Common myeloid progenitor, CD34-positive (primary cell): Measurements from ENCODE around the gene KCNG4.

ENCODE experiments used
- CTCF ChIA-PET: fragments of 350-600 bp; sonication (Branson Sonifier 250); formaldehyde crosslinking; loops from one replicate; lab custom pipeline; 2021; ENCODE audit warnings: antibody characterized with exemption; lab: Charles Lee
- POLR2A ChIA-PET: fragments of 350-600 bp; sonication (Branson Sonifier 250); formaldehyde crosslinking; loops from one replicate; lab custom pipeline; 2021; ENCODE audit warnings: antibody characterized with exemption; lab: Charles Lee
- DNase-seq, 3 donors: peaks; one replicate each; pipeline versions ENCODE4 v3.0.0 to v3.0.0-alpha.2; 2013
- H3K27ac ChIP-seq, 2 experiments: 1 replicate in 1 of 2; 2 replicates in 1 of 2; pipeline ENCODE4 v1.7.0; 2013; ENCODE audit warnings: inconsistent platforms in 2 of 2, low read length in 2 of 2, mild to moderate bottlenecking in 2 of 2, low read depth in 1 of 2, moderate library complexity in 1 of 2; ENCODE audit not compliant: severe bottlenecking in 2 of 2, insufficient read depth in 1 of 2, poor library complexity in 1 of 2
- H3K27me3 ChIP-seq, 5 experiments: replicated peaks in 2 of 5; 1 replicate in 3 of 5; 2 replicates in 2 of 5; pipeline versions ENCODE4 v1.6.1 to v1.7.0; 2013; ENCODE audit warnings: low read length in 4 of 5, mild to moderate bottlenecking in 2 of 5, moderate library complexity in 2 of 5, inconsistent platforms in 1 of 5; ENCODE audit not compliant: insufficient read depth in 5 of 5, control insufficient read depth in 4 of 5
- H3K36me3 ChIP-seq, 4 experiments: 1 replicate in 2 of 4; 2 replicates in 2 of 4; pipeline versions ENCODE4 v1.6.1 to v1.7.0; 2013; ENCODE audit warnings: low read length in 3 of 4, control low read depth in 1 of 4, mild to moderate bottlenecking in 1 of 4; ENCODE audit not compliant: control insufficient read depth in 4 of 4, insufficient read depth in 4 of 4
- H3K4me1 ChIP-seq, 4 experiments: 1 replicate in 3 of 4; 2 replicates in 1 of 4; pipeline versions ENCODE4 v1.6.1 to v1.7.1; 2013; ENCODE audit warnings: low read length in 3 of 4, mild to moderate bottlenecking in 3 of 4, control low read depth in 1 of 4, inconsistent platforms in 1 of 4, moderate library complexity in 1 of 4; ENCODE audit not compliant: control insufficient read depth in 4 of 4, insufficient read depth in 4 of 4; ENCODE audit errors: control extremely low read depth in 1 of 4
- H3K4me3 ChIP-seq, 7 experiments: 1 replicate in 4 of 7; 2 replicates in 3 of 7; pipeline versions ENCODE4 v1.5.1 to v1.7.0; 2013; ENCODE audit warnings: mild to moderate bottlenecking in 7 of 7, low read length in 6 of 7, moderate library complexity in 6 of 7, inconsistent platforms in 2 of 7, low read depth in 2 of 7, control low read depth in 1 of 7; ENCODE audit not compliant: insufficient read depth in 4 of 7, control insufficient read depth in 1 of 7; ENCODE audit errors: extremely low read depth in 1 of 7
- H3K9me3 ChIP-seq, 5 experiments: 1 replicate in 4 of 5; 2 replicates in 1 of 5; pipeline versions ENCODE4 v1.6.1 to v1.7.1; 2013; ENCODE audit warnings: low read length in 4 of 5, mild to moderate bottlenecking in 2 of 5, inconsistent platforms in 1 of 5, low read depth in 1 of 5, moderate library complexity in 1 of 5; ENCODE audit not compliant: control insufficient read depth in 4 of 5, insufficient read depth in 2 of 5; ENCODE audit errors: control extremely low read depth in 1 of 5
- WGBS: methylation state at CpG from one replicate; pipeline ENCODE4 v1.1.5; 2013; ENCODE audit not compliant: insufficient coverage; 5-methylcytosine and 5-hydroxymethylcytosine counted together

Gene KCNG4

DNA sequence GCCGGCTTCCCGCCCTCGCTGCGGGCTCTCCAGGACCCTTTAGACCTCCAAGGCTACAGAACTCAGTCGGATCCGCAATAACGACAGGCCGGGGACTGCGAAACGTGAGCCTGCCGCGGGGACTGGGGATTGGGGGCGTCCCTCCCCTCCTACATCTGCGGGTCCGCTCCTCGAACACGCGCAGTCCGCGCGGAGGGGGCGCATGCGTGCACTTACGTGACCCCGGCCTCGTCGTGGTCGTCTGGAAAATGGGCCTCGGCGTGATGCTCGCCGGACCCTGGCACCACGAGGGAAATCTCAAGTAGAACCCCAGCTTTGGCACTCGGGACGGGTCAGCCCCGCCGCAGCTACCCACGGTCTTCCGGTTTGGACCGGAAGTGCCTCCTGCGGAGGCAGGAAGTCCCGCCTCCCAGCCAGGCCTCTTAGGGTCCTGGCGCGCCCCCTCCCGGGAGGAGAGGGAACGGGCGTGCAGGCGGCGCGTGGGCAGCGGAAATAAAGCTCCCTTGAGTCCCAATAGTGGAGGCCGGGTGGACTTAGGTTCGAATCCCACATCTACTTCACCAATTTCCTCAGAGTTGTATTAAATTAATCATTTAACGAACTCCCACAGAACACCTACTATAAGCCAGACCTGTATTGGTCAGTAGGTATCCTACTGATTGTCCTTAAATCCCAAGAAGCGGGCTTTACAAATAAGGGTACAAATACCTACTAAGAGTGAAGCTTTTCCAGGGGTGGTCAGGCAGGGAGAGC is 53.0 kb downstream of the KCNG4 start, which contains the start of gene TAF1C:
Gene TAF1C (minus strand): TSS at position 373 of the 753 bp plus-strand sequence. CDS start 2,069 bp downstream, outside the sequence.
- Histone ChIP-seq H3K27me3 (no peaks in the 10 kb centered on the region), H3K4me3 (peak within 1 kb of the TSS; percentile 66 to 98 (median 92)), H3K9me3 (no peaks in the 10 kb centered on the region), H3K4me1 (peaks cover 0 to 10% (median 8%) of the 10 kb centered on the region in 4 experiments), H3K27ac (peak within 1 kb of the TSS; percentile 64 to 80), H3K36me3 (peaks cover 9 to 34% (median 25%) of the 10 kb centered on the region in 4 experiments)
- WGBS, result 3% methylated on average over 40 of the region's 55 CpGs
- peak; percentile 92 to 95 (median 93) for DNase-seq
- ChIA-PET CTCF (interaction anchor here (0.8 to 1.7 kb wide), 16 partner anchors 8 to 121 kb away, joined by 3 to 7 read pairs (median 4); partner anchors contain the start of gene MBTPS1), POLR2A (no interaction called here)

DNA sequence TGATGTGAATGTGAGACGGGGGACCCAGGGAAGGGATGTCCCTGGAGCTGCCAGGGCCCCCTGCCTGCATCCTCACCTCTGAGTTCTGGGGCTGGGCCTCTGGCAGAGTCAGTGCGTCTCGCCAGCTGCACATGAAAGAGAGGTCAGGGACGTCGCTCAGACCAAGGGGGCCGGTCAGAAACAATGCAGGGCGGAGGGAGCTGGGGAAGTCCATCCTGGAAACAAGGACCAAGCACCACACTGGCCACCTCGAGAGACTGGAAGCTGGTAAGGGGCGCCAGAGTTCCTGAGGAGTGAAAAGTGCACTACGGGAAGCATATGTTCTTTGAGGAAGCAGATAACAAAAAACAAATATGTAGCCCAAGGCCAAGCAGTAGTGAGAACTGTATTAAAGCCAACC is 55.0 kb downstream of the KCNG4 start:
- Histone ChIP-seq H3K9me3 (no peaks in the 10 kb centered on the region), H3K4me3 (no peak overlapping the region), H3K4me1 (peaks cover 0 to 10% (median 8%) of the 10 kb centered on the region in 4 experiments), H3K27ac (no peak overlapping the region), H3K27me3 (no peaks in the 10 kb centered on the region), H3K36me3 (peaks cover 11 to 54% (median 41%) of the 10 kb centered on the region in 4 experiments)
- DNase-seq, result no peak
- ChIA-PET POLR2A (no interaction called here), CTCF (interaction anchor here (0.8 to 1.9 kb wide), 4 partner anchors 9 to 100 kb away, joined by 3 to 6 read pairs (median 4); no protein-coding TSS in a partner anchor)
- WGBS, result 93% methylated on average over 10 of the region's 10 CpGs

DNA sequence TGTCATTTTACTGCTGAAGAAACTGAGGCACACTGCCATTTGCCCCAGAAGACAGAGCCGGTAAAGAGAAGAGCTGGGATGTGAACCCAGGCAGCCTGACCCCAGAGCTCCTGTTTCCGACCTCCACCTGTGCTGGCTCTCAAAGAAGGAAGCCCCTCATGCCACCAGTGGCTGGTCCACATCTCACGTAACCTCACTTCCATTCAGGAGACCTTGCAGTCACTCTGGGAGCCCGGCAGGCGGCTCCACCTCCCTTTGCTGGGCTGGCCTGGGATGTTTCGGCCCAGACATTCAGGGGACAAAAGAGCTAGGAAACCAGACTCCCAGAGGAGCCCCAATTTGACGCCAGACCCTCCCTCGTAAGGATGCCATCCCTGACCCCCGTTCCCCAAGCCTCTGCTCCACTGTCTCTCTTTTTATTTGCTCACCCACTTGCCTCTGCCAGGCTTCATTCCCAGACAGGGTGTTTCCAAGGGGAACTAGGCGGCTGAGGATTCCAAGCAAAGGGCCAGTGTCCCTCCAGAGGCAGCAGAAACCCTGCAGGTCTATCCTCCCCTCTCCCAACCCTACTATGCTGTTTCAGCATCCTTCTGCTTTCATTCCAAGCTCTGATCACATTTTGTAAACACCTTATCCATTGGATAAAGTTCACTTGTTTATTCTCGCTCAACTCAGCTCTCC is 55.8 kb downstream of the KCNG4 start:
- Histone ChIP-seq H3K27ac (no peak overlapping the region), H3K4me1 (peaks cover 0 to 10% (median 8%) of the 10 kb centered on the region in 4 experiments), H3K9me3 (no peaks in the 10 kb centered on the region), H3K4me3 (no peak overlapping the region), H3K27me3 (no peaks in the 10 kb centered on the region), H3K36me3 (peaks cover 11 to 61% (median 45%) of the 10 kb centered on the region in 4 experiments)
- no peak for DNase-seq
- ChIA-PET POLR2A (no interaction called here), CTCF (interaction anchor here (1.4 to 1.9 kb wide), 3 partner anchors 8 to 99 kb away, joined by 3 to 6 read pairs (median 4); no protein-coding TSS in a partner anchor)
- 95% methylated on average over 11 of the region's 11 CpGs for WGBS

- Histone ChIP-seq H3K4me3 (no peak overlapping the region), H3K36me3 (peaks cover 11 to 66% (median 48%) of the 10 kb centered on the region in 4 experiments), H3K4me1 (peaks cover 0 to 10% (median 8%) of the 10 kb centered on the region in 4 experiments), H3K27ac (no peak overlapping the region), H3K27me3 (no peaks in the 10 kb centered on the region), H3K9me3 (no peaks in the 10 kb centered on the region)
- ChIA-PET CTCF (interaction anchor here (1.4 to 1.9 kb wide), 2 partner anchors 8 to 95 kb away, joined by 4 to 6 read pairs; no protein-coding TSS in a partner anchor), POLR2A (no interaction called here)
- DNase-seq, result no peak
- 100% methylated on average over 5 of the region's 5 CpGs for WGBS
Measured at GRCh38 chr16:84183572-84183875, 56.3 kb downstream of the KCNG4 start.

DNA sequence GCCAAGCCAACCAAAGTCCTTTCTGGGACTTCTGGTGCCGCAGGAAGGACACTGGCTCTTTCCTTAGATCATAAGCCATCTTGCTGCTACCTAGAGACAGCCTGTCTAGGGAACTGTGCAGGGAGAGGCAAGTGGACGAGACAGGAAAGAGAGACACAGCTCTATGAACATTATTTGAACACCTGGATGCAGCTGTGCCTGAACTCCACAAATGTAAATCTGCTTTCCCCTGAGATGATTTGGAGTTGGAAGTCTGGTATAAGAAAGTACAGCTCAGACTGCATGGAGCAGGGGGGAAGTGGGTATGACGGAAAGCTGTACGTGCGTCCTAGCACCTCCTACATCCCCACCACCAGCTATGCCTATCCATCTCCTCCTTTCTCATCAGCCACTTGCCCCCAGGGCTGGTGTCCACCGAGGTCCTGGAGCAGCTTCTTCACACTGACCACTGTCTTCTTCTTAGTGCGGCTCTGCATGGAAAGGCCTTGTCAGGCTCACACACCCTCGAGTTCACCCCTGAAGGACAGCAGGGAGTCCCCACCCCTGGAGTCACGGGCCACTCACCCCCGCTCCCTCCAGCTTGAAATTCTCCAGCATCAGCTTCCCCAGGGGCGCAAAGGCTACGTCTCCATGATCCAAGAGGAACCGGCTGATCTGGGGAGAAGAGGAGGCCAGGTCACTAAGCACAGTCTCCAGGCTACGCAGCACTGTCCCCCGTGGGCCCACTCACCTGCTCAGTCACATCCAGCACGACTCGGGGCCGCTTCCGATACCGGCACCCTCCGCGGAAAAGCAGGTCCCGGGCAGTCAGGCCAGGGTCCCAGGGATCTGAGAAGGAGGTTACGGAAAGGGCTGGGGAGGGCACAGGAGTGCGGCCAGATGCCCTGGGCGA is 56.9 kb downstream of the KCNG4 start:
- Histone ChIP-seq H3K27ac (no peak overlapping the region), H3K36me3 (peaks cover 11 to 72% (median 51%) of the 10 kb centered on the region in 4 experiments), H3K27me3 (no peaks in the 10 kb centered on the region), H3K4me3 (no peak overlapping the region), H3K9me3 (no peaks in the 10 kb centered on the region), H3K4me1 (peaks cover 0 to 10% (median 8%) of the 10 kb centered on the region in 4 experiments)
- DNase-seq, result no peak
- WGBS, result 97% methylated on average over 25 of the region's 26 CpGs
- ChIA-PET CTCF (interaction anchor here (1.0 to 1.9 kb wide), 4 partner anchors 7 to 94 kb away, joined by 3 to 6 read pairs (median 4); partner anchors contain the start of gene MBTPS1), POLR2A (no interaction called here)

- DNase-seq, result no peak
- no peak overlapping the region for H3K27ac ChIP-seq
- ChIA-PET POLR2A (no interaction called here), CTCF (interaction anchor here (1.0 to 1.2 kb wide), 2 partner anchors 25 to 65 kb away, joined by 3 read pairs; partner anchors contain the start of gene MBTPS1)
- peaks cover 0 to 10% (median 8%) of the 10 kb centered on the region in 4 experiments for H3K4me1 ChIP-seq
- H3K36me3 ChIP-seq, result peaks cover 11 to 76% (median 55%) of the 10 kb centered on the region in 4 experiments
- over 99% methylated on average over 18 of the region's 18 CpGs for WGBS
- no peak overlapping the region for H3K4me3 ChIP-seq
- no peaks in the 10 kb centered on the region for H3K27me3 ChIP-seq
- H3K9me3 ChIP-seq, result no peaks in the 10 kb centered on the region
Measured at GRCh38 chr16:84182104-84182503, 57.7 kb downstream of the KCNG4 start.
